ENCODE results near the gene UBR2. TPM values are rescaled to one million over a fixed set of nuclear protein-coding genes. Genes with fewer than 3 reads are reported as not detected.
A peak's percentile ranks its signal among the peaks of the same experiment; 100 is the strongest.

Gene UBR2
- total RNA-seq, 2 donors from 2014 or later = 21.6 to 22.5 TPM

DNA sequence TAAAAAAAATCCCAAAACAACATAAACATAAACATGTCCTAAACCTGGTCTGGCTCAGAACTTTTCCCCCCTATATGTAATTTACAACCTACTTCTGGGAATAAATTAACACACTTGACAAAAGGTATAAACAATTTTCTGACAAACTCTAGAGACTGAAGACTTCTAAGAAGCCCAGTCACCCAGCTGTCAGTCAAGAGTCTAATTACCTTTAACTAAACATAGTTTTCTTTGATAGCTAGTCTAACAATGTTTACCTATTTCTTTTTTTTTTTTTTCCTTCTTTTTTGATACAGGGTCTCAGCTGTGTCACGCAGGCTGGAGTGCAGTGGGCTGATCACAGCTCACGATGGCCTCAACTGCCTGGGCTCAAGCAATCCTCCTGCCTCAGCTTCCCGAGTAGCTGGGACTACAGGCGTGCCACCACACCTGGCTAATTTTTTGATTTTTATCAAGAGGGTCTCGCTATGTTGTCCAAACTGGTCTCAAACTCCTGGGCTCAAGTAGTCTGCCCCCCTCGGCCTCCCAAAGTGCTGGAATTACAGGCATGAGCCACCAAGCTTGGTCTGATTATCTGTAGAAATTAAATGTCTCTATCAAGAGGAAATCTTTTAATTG lies 932 bp upstream of the UBR2 start:
- H3K9ac ChIP-seq (ENCODE audit: extremely low read depth, low read length, poor library complexity, severe bottlenecking) = no peak overlapping the region
- H3K9me3 ChIP-seq (ENCODE audit: control insufficient read depth, low read length) = no peaks in the 10 kb centered on the region
- H3K4me3 ChIP-seq (ENCODE audit: low read length) = peak overlapping the region; percentile 94
- Mint-ChIP-seq H3K4me3 (no peak overlapping the region), H3K9me3 (no peaks in the 10 kb centered on the region), H3K4me1 (peaks cover 6% of the 10 kb centered on the region), H3K27me3 (ENCODE audit: insufficient read depth) (peaks cover 4% of the 10 kb centered on the region), H3K36me3 (ENCODE audit: low read depth) (peaks cover 15% of the 10 kb centered on the region), H3K27ac (no peak overlapping the region)
- TF ChIP-seq, protein P1, sequence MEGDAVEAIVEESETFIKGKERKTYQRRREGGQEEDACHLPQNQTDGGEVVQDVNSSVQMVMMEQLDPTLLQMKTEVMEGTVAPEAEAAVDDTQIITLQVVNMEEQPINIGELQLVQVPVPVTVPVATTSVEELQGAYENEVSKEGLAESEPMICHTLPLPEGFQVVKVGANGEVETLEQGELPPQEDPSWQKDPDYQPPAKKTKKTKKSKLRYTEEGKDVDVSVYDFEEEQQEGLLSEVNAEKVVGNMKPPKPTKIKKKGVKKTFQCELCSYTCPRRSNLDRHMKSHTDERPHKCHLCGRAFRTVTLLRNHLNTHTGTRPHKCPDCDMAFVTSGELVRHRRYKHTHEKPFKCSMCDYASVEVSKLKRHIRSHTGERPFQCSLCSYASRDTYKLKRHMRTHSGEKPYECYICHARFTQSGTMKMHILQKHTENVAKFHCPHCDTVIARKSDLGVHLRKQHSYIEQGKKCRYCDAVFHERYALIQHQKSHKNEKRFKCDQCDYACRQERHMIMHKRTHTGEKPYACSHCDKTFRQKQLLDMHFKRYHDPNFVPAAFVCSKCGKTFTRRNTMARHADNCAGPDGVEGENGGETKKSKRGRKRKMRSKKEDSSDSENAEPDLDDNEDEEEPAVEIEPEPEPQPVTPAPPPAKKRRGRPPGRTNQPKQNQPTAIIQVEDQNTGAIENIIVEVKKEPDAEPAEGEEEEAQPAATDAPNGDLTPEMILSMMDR (conservative IDR thresholded peaks at IDR 0.05) = no peak
- no peaks in the 10 kb centered on the region for H3K27me3 ChIP-seq (ENCODE audit: control insufficient read depth, insufficient read depth, low read length, poor library complexity, severe bottlenecking)
- no peak for DNase-seq
- 84 to 93% methylated on average over 5 to 6 of the region's 6 CpGs for WGBS, 2 experiments (ENCODE audit: insufficient coverage in 1 of 2, insufficient read length in 1 of 2)
- no peak overlapping the region for H3K27ac ChIP-seq (ENCODE audit: low read depth, low read length)
- H3K4me1 ChIP-seq (ENCODE audit: control insufficient read depth, insufficient read depth, low read length) = no peaks in the 10 kb centered on the region
- no peaks in the 10 kb centered on the region for H3K36me3 ChIP-seq (ENCODE audit: control insufficient read depth, insufficient read depth, low read length)

GRCh38 chr6:42564506-42564825 lies 637 bp downstream of the UBR2 start:
- 0 to 3% methylated on average over 6 to 11 of the region's 11 CpGs for WGBS, 2 experiments (ENCODE audit: insufficient coverage in 1 of 2, insufficient read length in 1 of 2)
- Mint-ChIP-seq H3K27ac (peak overlapping the region; percentile 96), H3K4me3 (peak overlapping the region; percentile 93), H3K27me3 (ENCODE audit: insufficient read depth) (peaks cover 4% of the 10 kb centered on the region), H3K4me1 (peaks cover 6% of the 10 kb centered on the region), H3K36me3 (ENCODE audit: low read depth) (peaks cover 25% of the 10 kb centered on the region), H3K9me3 (no peaks in the 10 kb centered on the region)
- peak overlapping the region; percentile 94 for H3K4me3 ChIP-seq (ENCODE audit: low read length)
- H3K27me3 ChIP-seq (ENCODE audit: control insufficient read depth, insufficient read depth, low read length, poor library complexity, severe bottlenecking) = no peaks in the 10 kb centered on the region
- H3K4me1 ChIP-seq (ENCODE audit: control insufficient read depth, insufficient read depth, low read length) = no peaks in the 10 kb centered on the region
- H3K9ac ChIP-seq (ENCODE audit: extremely low read depth, low read length, poor library complexity, severe bottlenecking) = peak overlapping the region; percentile 82
- DNase-seq = no peak
- H3K9me3 ChIP-seq (ENCODE audit: control insufficient read depth, low read length) = no peaks in the 10 kb centered on the region
- TF ChIP-seq, protein P1 (conservative IDR thresholded peaks at IDR 0.05) = no peak
- H3K27ac ChIP-seq (ENCODE audit: low read depth, low read length) = peak overlapping the region; percentile 86
- H3K36me3 ChIP-seq (ENCODE audit: control insufficient read depth, insufficient read depth, low read length) = peaks cover 3% of the 10 kb centered on the region

DNA sequence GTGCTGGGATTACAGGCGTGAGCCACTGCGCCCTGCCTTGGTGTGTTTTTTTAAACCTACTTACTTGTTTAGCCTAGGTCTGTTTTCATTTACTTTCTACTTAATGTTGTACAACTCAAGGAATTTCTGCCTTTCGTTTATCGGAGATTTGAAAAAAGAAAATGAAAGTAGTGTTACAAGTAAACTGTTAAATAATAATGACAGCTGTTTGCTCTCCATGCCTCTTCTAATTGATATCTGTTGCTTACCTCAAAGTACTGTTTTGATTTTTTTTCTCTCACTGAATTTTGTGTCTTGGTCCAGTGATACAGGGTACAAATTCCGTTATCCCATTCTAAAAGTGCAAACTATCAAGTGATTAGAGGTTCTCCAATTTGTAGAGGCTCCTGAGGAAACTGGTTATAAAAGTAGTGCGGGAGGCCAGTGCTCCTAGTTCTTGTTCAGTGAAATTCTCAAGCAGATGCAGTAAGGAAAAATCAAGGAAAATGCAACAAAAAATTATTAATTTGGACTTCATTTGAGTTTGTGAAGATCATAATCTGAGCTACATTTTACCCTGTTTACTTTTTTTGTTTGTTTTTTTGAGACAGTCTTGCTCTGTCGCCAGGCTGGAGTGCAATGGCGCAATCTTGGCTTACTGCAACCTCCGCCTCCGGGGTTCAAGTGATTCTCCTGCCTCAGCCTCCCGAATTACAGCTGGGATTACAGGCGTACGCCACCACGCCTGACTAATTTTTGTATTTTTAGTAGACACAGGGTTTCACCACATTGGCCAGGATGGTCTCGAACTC lies 2.2 kb downstream of the UBR2 start:
- peak overlapping the region; percentile 94 for H3K4me3 ChIP-seq (ENCODE audit: low read length)
- DNase-seq = no peak
- Mint-ChIP-seq H3K4me3 (peak overlapping the region; percentile 93), H3K27me3 (ENCODE audit: insufficient read depth) (peaks cover 4% of the 10 kb centered on the region), H3K36me3 (ENCODE audit: low read depth) (peaks cover 25% of the 10 kb centered on the region), H3K9me3 (no peaks in the 10 kb centered on the region), H3K4me1 (peaks cover 6% of the 10 kb centered on the region), H3K27ac (no peak overlapping the region)
- H3K9me3 ChIP-seq (ENCODE audit: control insufficient read depth, low read length) = no peaks in the 10 kb centered on the region
- TF ChIP-seq, protein P1 (conservative IDR thresholded peaks at IDR 0.05) = no peak
- H3K9ac ChIP-seq (ENCODE audit: extremely low read depth, low read length, poor library complexity, severe bottlenecking) = no peak overlapping the region
- H3K4me1 ChIP-seq (ENCODE audit: control insufficient read depth, insufficient read depth, low read length) = no peaks in the 10 kb centered on the region
- 91 to 93% methylated on average over 13 to 15 of the region's 15 CpGs for WGBS, 2 experiments (ENCODE audit: insufficient coverage in 1 of 2, insufficient read length in 1 of 2)
- H3K36me3 ChIP-seq (ENCODE audit: control insufficient read depth, insufficient read depth, low read length) = peaks cover 3% of the 10 kb centered on the region
- H3K27ac ChIP-seq (ENCODE audit: low read depth, low read length) = no peak overlapping the region
- H3K27me3 ChIP-seq (ENCODE audit: control insufficient read depth, insufficient read depth, low read length, poor library complexity, severe bottlenecking) = no peaks in the 10 kb centered on the region

Measured in endodermal cell (in vitro differentiated cells).